Sigmoid colon (tissue), 7 donors: ENCODE measurements around the gene TSPAN18. TPM values are rescaled to one million over a fixed set of nuclear protein-coding genes. Genes with fewer than 3 reads are reported as not detected.

Source experiments
- DNase-seq: peaks from one replicate; pipeline ENCODE4 v3.0.0-alpha.2; 2019
- H3K27ac ChIP-seq, 4 donors: fragments of 200-600 bp; sonication (generic); one replicate each; pipeline ENCODE4 v1.5.1; 2016 to 2019; ENCODE audit warnings: mild to moderate bottlenecking in 1 of 4
- H3K27me3 ChIP-seq, 3 donors: fragments of 200-600 bp; sonication (generic); one replicate each; pipeline ENCODE4 v1.5.1; 2019; ENCODE audit warnings: mild to moderate bottlenecking in 1 of 3
- H3K36me3 ChIP-seq, 4 donors: fragments of 200-600 bp; sonication (generic); one replicate each; pipeline ENCODE4 v1.5.1; 2016 to 2019
- H3K4me1 ChIP-seq, 4 donors: fragments of 200-600 bp; sonication (generic); one replicate each; pipeline ENCODE4 v1.5.1; 2017 to 2019
- H3K4me3 ChIP-seq, 4 donors: fragments of 200-600 bp; sonication (generic); one replicate each; pipeline ENCODE4 v1.5.1; 2017 to 2019; ENCODE audit warnings: mild to moderate bottlenecking in 2 of 4, moderate library complexity in 1 of 4
- H3K9me3 ChIP-seq, 4 donors: fragments of 200-600 bp in 3 of 4; sonication (generic) in 3 of 4; one replicate each; pipeline versions ENCODE4 v1.5.1 to v1.6.1; 2013 to 2019
- CTCF ChIP-seq, 4 experiments: fragments of 450-650 bp in 3 of 4; fragments of 200-600 bp in 1 of 4; IDR thresholded peaks; one replicate each; pipeline ENCODE4 v1.5.1; 2016 to 2019; ENCODE audit warnings: antibody characterized with exemption in 4 of 4, mild to moderate bottlenecking in 3 of 4, moderate library complexity in 2 of 4
- EP300 ChIP-seq, 4 donors: sonication (generic); formaldehyde crosslinking; IDR thresholded peaks; one replicate each; pipeline ENCODE4 v1.6.1; 2017; ENCODE audit warnings: antibody characterized with exemption in 4 of 4
- POLR2A ChIP-seq, 2 donors: fragments of 450-650 bp; IDR thresholded peaks; one replicate each; pipeline ENCODE4 v1.6.1; 2016; ENCODE audit warnings: antibody characterized with exemption in 2 of 2, mild to moderate bottlenecking in 2 of 2, moderate library complexity in 2 of 2
- POLR2AphosphoS5 ChIP-seq, 4 donors: sonication (generic); formaldehyde crosslinking; IDR thresholded peaks; one replicate each; pipeline ENCODE4 v1.6.1; 2017; ENCODE audit warnings: antibody characterized with exemption in 4 of 4
- WGBS, 2 donors: extraction: QIAGEN DNeasy Blood & Tissue Kit; methylation state at CpG; one replicate each; pipeline ENCODE4 v1.1.7; 2013; 5-methylcytosine and 5-hydroxymethylcytosine counted together
- intact Hi-C: fragments of 100-400 bp; cut with DNase I; formaldehyde crosslinking; loops from one replicate; pipeline ENCODE4 v1.15.1; 2023
- polyA plus RNA-seq, 3 donors: library from polyadenylated mRNA; stranded (reverse); fragments of 200-250 nt; gene quantifications; one replicate each; pipeline ENCODE4 v1.2.3, GENCODE V29; 2013
- total RNA-seq, 4 donors: library from RNA; depleted of rRNA; stranded (reverse); fragments of >200 nt; gene quantifications; one replicate each; pipeline ENCODE4 v1.1.0, GENCODE V29; 2016
- donor health status: healthy with polysubstance abuse.
- donor health status: Bipolar disorder and iron deficiency.
- donor health status: healthy.

The TSPAN18 gene
- total and polyA plus RNA-seq, 7 donors: 0.23 to 75.3 (median 13.8) TPM

- no peak for DNase-seq
- intact Hi-C loops: no loop called here
- Histone ChIP-seq H3K27me3 (no peaks in the 10 kb centered on the region), H3K4me1 (peaks cover 0 to 61% (median 35%) of the 10 kb centered on the region in 4 donors), H3K36me3 (no peaks in the 10 kb centered on the region), H3K27ac (no peak overlapping the region), H3K4me3 (no peak overlapping the region), H3K9me3 (no peaks in the 10 kb centered on the region)
- WGBS, 2 donors: 86 to 92% methylated on average over 9 of the region's 9 CpGs
- TF ChIP-seq CTCF (IDR thresholded peaks at IDR 0.05) (no peak), EP300 (IDR thresholded peaks at IDR 0.05) (no peak), POLR2A (IDR thresholded peaks at IDR 0.05) (no peak), POLR2AphosphoS5 (IDR thresholded peaks at IDR 0.05) (no peak)
These were observed 61.2 kb downstream of the TSPAN18 start for GRCh38 chr11:44787981-44788380.

- WGBS, 2 donors: 55 to 67% methylated on average over 18 of the region's 18 CpGs
- no peak overlapping the region for H3K4me3 ChIP-seq
- TF ChIP-seq POLR2AphosphoS5 (IDR thresholded peaks at IDR 0.05) (no peak), POLR2A (IDR thresholded peaks at IDR 0.05) (no peak), CTCF (IDR thresholded peaks at IDR 0.05) (no peak), EP300 (IDR thresholded peaks at IDR 0.05) (no peak)
- H3K4me1 ChIP-seq: peaks cover 0 to 67% (median 39%) of the 10 kb centered on the region in 4 donors
- no peaks in the 10 kb centered on the region for H3K36me3 ChIP-seq
- H3K27me3 ChIP-seq: no peaks in the 10 kb centered on the region
- H3K9me3 ChIP-seq: no peaks in the 10 kb centered on the region
- H3K27ac ChIP-seq: no peak overlapping the region
- DNase-seq: no peak
- intact Hi-C loops: no loop called here
These were observed 61.9 kb downstream of the TSPAN18 start for GRCh38 chr11:44788536-44789261.

DNA sequence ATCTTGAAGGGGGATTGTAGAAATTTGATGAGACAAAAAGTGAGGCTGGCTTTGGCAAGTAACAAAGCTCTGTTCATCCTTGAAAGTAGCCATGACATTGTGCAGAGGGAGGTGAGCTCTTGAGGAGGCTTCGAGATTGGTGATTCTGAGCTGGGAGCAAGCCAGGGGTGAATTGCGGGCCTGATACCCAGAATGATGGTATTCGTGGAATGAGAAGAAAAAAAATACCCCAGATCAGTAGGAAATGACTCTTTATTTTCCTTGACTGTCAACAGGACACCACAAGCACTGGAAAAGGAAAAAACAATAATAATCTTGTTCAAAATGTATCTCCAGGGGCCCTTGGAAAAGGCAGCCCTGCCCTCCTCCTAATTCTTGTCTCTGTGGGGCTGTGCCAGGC, 62.7 kb downstream of the TSPAN18 start:
- WGBS, 2 donors: 57 to 62% methylated on average over 3 of the region's 3 CpGs
- Histone ChIP-seq H3K36me3 (no peaks in the 10 kb centered on the region), H3K9me3 (no peaks in the 10 kb centered on the region), H3K27ac (no peak overlapping the region), H3K4me3 (no peak overlapping the region), H3K27me3 (no peaks in the 10 kb centered on the region), H3K4me1 (peaks cover 0 to 64% (median 40%) of the 10 kb centered on the region in 4 donors)
- intact Hi-C loops: no loop called here
- TF ChIP-seq EP300 (IDR thresholded peaks at IDR 0.05) (no peak), POLR2A (IDR thresholded peaks at IDR 0.05) (no peak), POLR2AphosphoS5 (IDR thresholded peaks at IDR 0.05) (no peak), CTCF (IDR thresholded peaks at IDR 0.05) (no peak)
- no peak for DNase-seq

- TF ChIP-seq POLR2AphosphoS5 (IDR thresholded peaks at IDR 0.05) (no peak), CTCF (IDR thresholded peaks at IDR 0.05) (no peak), POLR2A (IDR thresholded peaks at IDR 0.05) (no peak), EP300 (IDR thresholded peaks at IDR 0.05) (no peak)
- no peak overlapping the region for H3K27ac ChIP-seq
- no peaks in the 10 kb centered on the region for H3K36me3 ChIP-seq
- H3K27me3 ChIP-seq: no peaks in the 10 kb centered on the region
- peaks cover 0 to 64% (median 37%) of the 10 kb centered on the region in 4 donors for H3K4me1 ChIP-seq
- intact Hi-C loops: no loop called here
- H3K4me3 ChIP-seq: no peak overlapping the region
- no peak for DNase-seq
- no peaks in the 10 kb centered on the region for H3K9me3 ChIP-seq
- 88 to 93% methylated on average over 10 of the region's 10 CpGs for WGBS, 2 donors
These were observed 63.4 kb downstream of the TSPAN18 start for GRCh38 chr11:44790211-44790610.
